PC-9 (cell line): ENCODE results near the gene FRRS1.

Experiments used
- CTCF ChIP-seq: fragments of 200-600 bp; sonication (generic); conservative IDR thresholded peaks from 2 replicates; pipeline ENCODE4 v1.6.1; 2017; ENCODE audit warnings: mixed run types, antibody characterized with exemption, mild to moderate bottlenecking, moderate library complexity
- EZH2 ChIP-seq: fragments of 200-600 bp; sonication (generic); IDR thresholded peaks from 2 replicates; pipeline ENCODE4 v1.8.0; 2017; ENCODE audit warnings: antibody characterized with exemption, low read depth

GRCh38 chr1:99786751-99787501 is 20.5 kb upstream of the FRRS1 start:
- TF ChIP-seq CTCF (no peak), EZH2 (no peak)
